ENCODE results near the gene TP53I11.
A peak's percentile ranks its signal among the peaks of the same experiment; 100 is the strongest.

Gene TP53I11

DNA sequence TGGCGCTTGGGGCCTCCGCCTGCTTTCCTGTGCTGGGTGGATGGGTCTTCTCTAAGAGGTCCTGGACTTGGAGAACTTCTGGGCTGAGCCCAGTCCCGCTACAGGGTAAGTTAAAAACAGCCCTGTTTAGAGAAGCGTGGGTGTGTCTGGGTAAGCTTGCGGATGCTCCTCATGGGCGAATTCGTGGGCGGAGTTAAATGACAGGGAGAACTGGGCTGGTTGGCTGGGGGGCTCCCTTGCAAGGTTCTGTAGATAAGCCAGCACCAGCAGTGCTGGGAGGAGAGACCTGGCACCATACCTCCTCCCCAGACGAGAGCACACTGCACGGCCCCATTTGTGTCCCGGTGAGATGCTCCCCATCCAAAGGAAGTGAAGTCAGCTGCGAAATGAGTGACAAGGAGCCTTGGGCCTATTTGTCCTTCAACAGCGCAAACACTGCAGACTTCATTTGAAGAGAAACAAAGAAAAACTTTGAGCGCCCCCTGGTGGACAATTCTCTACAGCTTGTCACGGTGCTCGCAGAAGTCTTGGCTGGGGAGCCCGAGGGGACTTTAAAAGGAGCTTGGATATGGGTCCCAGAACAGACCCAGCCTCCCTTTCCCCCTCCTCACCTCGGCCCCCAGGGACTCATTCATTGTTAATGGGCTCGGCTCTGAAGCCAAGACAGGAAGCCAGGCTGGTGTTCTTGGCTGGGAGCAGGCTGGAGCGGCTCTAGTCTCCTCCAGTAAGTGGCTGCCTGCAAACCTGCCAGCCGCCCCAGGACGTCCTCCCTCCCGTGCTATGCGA, 39.5 kb downstream of the TP53I11 start:
- peak; percentile 76 for DNase-seq

GRCh38 chr11:44910591-44910990, 40.1 kb downstream of the TP53I11 start:
- no peak for DNase-seq

- DNase-seq, result no peak
Measured at GRCh38 chr11:44909557-44909956, 41.1 kb downstream of the TP53I11 start.

- no peak for DNase-seq
Measured at GRCh38 chr11:44906649-44907048, 44.0 kb downstream of the TP53I11 start.

DNA sequence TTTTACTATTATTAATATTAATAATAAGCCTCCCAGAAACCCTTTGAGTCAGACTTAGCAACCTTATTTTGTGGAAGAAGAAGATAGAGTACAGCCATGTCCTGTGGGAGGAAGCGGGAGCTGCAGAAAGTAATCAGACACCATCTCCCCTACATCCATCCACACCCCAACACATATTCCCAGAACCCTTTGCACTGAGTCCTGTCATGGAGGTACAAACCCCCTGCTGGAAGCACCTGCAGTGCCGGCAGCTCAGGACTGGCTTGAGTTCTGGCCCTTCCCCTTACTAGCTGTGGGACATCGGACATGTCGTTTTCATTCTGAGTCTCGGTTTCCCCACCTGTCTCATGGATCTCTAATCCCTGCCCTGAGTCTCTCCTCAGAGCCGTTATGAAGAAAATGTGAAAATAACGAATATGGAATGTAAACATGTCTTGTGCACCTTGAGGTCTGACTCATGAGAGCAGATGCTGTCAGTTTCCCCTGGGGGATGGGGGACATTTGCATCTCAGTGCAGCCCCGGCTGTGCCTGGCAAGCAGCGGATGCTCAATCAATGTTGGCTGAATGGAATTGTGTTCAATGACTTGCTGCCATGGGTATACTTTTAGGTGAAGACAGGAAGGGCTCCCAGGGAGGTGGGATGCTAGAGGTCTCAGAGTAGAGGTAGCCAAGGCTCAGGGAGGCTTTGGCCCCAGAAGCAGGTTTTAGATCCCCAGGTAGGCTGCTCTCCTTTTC, 45.4 kb downstream of the TP53I11 start:
- no peak for DNase-seq

DNA sequence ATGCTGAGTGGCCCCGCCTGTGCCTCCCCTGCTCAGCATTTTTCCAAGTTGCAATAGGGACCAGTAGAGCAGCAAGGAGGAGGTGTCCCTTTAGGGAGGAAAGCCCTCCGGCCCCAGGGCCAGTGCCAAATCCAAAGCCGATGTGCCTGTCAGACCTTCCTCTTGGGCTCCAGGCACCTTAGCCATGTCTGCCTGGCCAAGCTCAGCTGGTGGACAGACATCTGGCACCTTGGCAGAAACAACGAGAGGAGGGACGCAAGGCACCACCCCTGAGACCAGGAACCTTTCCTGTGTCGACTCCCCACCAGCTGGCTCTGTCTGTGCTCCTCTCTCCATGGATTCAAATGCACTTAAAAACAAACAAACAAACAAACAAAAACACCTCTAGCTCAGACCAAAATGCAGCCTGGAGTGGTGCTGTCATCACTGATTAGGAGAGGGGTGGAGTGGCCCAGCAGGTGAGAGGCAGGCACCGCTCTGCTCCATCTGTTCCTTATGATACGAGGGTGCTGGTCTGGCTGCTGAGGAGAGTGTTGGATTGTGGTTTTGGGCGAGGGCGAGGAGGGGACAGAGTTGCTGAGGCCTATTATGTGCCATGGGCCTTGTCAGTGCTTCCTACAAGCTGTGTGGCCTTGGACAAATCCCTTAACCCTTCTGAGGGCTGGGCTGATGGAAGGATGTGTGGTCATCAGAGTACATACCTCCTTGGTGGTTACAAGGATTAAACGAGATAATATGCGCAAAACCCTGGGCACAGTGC, 46.2 kb downstream of the TP53I11 start:
- DNase-seq, result no peak

- no peak for DNase-seq
Measured at GRCh38 chr11:44903518-44903917, 47.2 kb downstream of the TP53I11 start.

DNA sequence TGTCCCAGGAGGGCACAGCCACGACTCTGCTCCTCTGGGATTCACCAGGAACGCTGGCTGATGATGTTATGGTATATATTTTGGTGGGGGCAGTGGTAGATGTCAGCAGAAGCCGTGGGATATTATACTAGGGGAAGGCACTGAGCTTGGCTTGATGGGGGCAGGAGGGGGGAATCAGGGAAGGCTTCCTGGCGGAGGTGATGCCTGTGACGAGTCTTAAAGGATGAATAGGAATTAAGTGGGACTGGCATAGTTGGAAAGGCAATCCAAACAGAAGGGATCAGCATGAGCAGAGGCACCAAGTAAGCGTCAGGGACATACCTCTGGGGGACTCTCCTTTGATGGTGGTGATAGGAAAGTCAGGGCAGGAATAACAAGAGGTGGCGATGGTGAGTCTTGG, 47.6 kb downstream of the TP53I11 start:
- DNase-seq, result no peak

DNA sequence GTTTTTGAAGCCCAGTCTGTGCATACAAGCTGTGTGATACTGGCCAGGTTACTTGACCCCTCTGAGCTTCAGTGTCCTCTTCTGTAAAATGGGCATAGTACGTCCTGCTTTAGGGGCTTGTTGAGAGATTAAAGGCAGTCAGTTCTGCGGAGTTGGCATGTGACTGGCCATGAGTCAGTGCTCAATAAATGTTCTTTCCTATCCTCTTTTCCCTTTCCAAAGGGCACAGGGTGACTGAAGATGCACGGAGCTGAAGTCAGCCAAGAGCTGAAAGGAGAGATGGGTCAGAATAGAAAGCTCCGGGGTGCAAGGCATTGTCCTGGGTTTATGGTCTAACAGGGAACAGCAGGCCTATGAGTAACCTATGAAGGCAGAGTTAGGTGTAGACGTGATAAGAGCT, 48.9 kb downstream of the TP53I11 start:
- DNase-seq, result no peak

GRCh38 chr11:44901120-44901633, 49.5 kb downstream of the TP53I11 start:
- no peak for DNase-seq

GRCh38 chr11:44899959-44900358, 50.7 kb downstream of the TP53I11 start:
- DNase-seq, result peak; percentile 14

- peak; percentile 34 for DNase-seq
Measured at GRCh38 chr11:44893846-44894617, 56.7 kb downstream of the TP53I11 start.

- DNase-seq, result no peak
Measured at GRCh38 chr11:44893308-44893822, 57.3 kb downstream of the TP53I11 start.

DNA sequence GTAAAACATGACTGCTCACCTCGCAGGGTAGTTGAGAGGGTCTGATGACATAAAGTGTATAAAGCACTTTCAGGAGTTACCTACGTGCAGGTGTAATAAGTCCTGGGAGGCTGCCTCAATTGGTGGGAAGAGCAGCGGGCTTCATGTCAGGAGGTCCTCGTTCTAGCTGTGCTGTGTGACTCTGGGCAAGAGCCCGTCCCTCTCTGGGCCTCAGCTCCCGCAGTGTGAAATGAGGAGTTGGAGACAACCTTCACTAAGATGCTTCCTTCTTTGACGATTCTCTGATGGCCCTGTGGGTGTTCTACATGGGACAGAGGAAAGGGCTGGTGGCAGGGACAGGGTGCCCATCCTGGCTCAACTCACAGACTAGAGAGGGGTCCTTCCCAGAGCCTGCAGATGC, 57.8 kb downstream of the TP53I11 start:
- no peak for DNase-seq

GRCh38 chr11:44889266-44889665, 61.4 kb downstream of the TP53I11 start:
- DNase-seq, result no peak

DNA sequence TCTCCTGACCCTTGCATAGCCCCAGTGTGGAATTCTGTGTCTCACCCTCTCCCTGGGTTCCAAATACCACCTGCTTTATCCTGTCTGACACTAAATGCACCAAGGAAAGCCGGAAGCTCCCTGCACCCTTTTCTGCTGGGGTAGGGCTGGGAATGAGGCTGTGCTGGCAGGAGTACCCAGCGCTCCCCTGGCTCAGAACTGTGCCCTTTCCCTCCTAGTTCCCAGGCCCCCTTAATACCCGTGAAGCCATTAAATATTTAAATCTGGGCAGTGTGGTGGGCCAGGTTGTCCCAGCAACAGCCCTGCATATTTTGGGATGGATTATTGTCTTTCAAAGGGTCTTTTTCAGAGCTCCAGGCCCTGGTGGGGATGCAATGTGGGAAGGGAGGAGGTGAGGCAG, 63.0 kb downstream of the TP53I11 start:
- DNase-seq, result no peak

- no peak for DNase-seq
Measured at GRCh38 chr11:44886790-44887140, 63.9 kb downstream of the TP53I11 start.

DNA sequence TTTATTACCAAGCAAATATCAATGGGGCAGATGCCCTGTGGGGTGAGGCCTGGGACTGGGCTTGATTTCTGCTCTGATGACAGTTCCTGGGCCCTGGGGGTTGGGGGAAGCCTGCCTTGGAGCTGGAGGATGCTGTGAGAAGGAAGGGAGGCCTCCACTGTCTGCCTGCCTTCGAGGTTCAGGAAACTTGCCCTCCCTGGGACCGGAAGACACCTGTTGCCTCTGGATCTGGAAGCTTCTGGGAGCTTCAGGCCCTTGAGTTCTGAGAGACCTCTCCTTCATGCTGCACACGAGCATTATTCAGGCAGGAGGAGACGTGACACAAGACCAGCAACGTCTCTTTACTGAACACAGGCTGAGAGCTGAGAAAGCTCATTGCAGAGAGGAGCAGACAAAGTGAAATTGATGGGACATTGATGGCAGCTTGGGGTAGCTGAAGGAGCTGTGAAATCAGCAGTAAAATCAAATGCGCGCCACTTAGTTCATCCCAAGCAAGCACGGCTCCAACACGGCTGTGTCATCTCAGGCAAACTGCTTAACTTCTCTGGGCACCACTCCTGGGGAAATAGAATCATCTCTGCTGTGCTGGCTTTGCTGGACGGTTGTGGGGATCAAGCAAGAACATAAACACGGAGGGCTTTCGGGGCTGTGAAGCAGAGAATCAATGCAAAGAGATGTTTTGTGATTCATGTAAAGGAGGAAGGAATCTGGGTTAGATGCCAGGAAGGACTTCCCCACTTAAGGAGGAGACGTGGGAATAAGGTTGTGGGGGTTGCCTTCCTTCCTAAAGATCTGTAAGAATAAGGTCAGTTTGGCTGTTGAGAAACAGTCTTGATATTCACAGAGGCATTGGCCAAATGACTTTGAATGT, 64.5 kb downstream of the TP53I11 start:
- no peak for DNase-seq

DNA sequence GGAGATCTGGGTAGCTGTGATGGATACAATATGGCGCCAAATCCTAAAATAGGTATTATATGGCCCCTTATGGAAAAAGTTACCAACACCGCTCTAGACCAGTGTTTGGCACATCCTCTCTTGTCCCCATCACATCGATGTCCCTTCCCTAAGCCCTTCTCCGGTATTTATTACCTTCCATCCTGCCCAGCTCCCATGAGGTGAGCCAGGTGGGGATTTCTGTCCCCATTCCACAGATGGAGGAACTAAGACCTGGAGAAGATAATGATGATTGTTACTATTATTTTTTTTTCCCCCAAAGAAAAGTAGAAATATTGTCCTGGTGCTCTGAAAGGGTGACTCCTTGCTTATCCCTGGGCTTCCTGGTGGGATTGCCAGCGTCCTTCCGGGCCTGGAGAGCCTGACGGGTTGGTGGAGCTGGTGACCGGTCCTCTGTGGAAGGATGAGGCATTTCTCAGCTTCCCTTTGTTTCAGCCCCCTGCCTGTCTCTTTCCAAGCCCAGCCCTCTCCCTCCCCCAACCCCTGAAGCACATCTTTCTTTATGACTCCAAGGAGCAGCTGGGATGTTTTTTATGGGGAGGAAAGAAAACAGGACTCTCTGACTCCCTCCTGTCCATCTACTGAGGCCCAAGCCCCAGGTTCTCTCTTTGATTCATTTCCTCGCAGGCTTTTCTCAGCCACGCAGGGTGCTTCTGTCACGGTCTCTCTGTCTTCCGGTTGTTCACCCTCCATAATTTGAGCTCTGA, 65.4 kb downstream of the TP53I11 start:
- DNase-seq, result no peak

GRCh38 chr11:44884056-44884455, 66.6 kb downstream of the TP53I11 start:
- DNase-seq, result no peak

- no peak for DNase-seq
Measured at GRCh38 chr11:44883277-44883676, 67.4 kb downstream of the TP53I11 start.
